ENCODE measurements around the gene SRPRA. TPM values are rescaled to one million over a fixed set of nuclear protein-coding genes. Genes with fewer than 3 reads are reported as not detected.

The SRPRA gene
- polyA plus RNA-seq, 1 donor from 2014 or later = 24.9 TPM

DNA sequence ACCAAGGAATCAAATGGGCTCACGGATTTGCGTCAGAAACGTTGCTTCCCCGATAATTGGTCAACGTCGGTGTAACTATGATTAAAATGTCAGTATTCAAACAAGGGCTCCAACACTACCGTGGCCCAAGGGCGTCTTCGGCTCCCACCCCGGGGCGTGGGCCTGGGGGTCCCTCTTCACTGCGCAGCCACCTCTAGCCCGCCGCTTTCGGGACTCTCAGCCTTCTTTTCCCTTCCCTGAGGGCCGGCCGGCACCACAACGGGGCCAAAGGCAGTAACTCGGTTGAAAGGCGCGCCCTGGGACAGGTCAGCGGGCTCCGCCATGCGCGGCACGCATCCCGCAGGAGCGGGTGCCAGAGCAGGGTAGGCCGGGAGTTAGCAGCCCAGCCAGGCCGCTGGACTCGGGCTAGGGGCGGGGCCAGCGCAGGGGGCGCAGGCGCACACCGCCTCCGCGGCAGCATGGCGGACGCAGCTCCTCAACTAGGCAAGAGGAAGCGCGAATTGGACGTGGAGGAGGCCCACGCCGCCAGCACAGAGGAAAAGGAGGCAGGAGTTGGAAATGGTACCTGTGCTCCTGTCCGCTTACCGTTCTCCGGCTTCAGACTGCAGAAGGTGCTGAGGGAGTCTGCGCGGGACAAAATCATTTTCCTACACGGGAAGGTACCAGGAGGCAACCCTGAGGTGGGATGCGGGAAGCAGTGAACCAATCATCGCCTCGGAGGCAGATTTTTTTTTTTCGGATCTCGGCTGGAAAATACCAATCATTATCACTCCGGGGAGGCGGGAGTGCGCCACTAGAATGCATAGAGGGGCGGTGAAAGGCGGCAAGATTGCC lies 35.1 kb upstream of the SRPRA start, which contains the start of gene DCPS:
DCPS (plus strand) TSS at position 438 of the 834 bp plus-strand sequence; CDS start at position 459, 21 bp downstream.
- Histone ChIP-seq H3K9ac (ENCODE audit: low read length) (peak within 1 kb of the TSS; percentile 87), H3K9me3 (ENCODE audit: low read length) (no peaks in the 10 kb centered on the region), H3K36me3 (ENCODE audit: insufficient read depth, low read length) (no peaks in the 10 kb centered on the region), H3K79me2 (replicated peaks; ENCODE audit: insufficient read depth, low read length) (peaks cover 11% of the 10 kb centered on the region), H3K4me3 (ENCODE audit: low read length) (peak within 1 kb of the TSS; percentile 74), H3K27ac (ENCODE audit: low read length) (peak within 1 kb of the TSS; percentile 95), H3K9me2 (ENCODE audit: insufficient read depth, low read length) (no peaks in the 10 kb centered on the region), H3K27me3 (ENCODE audit: insufficient read depth, low read depth, low read length) (no peaks in the 10 kb centered on the region), H4K20me1 (ENCODE audit: insufficient read depth) (no peaks in the 10 kb centered on the region), H3K4me2 (ENCODE audit: low read length) (peak within 1 kb of the TSS; percentile 75), H3F3A (ENCODE audit: insufficient read depth, low read length, poor library complexity, severe bottlenecking) (no peaks in the 10 kb centered on the region), H2AFZ (ENCODE audit: low read depth, low read length) (peak within 1 kb of the TSS; percentile 95)
- TF ChIP-seq, protein P1, sequence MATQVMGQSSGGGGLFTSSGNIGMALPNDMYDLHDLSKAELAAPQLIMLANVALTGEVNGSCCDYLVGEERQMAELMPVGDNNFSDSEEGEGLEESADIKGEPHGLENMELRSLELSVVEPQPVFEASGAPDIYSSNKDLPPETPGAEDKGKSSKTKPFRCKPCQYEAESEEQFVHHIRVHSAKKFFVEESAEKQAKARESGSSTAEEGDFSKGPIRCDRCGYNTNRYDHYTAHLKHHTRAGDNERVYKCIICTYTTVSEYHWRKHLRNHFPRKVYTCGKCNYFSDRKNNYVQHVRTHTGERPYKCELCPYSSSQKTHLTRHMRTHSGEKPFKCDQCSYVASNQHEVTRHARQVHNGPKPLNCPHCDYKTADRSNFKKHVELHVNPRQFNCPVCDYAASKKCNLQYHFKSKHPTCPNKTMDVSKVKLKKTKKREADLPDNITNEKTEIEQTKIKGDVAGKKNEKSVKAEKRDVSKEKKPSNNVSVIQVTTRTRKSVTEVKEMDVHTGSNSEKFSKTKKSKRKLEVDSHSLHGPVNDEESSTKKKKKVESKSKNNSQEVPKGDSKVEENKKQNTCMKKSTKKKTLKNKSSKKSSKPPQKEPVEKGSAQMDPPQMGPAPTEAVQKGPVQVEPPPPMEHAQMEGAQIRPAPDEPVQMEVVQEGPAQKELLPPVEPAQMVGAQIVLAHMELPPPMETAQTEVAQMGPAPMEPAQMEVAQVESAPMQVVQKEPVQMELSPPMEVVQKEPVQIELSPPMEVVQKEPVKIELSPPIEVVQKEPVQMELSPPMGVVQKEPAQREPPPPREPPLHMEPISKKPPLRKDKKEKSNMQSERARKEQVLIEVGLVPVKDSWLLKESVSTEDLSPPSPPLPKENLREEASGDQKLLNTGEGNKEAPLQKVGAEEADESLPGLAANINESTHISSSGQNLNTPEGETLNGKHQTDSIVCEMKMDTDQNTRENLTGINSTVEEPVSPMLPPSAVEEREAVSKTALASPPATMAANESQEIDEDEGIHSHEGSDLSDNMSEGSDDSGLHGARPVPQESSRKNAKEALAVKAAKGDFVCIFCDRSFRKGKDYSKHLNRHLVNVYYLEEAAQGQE (IDR thresholded peaks at IDR 0.05; ENCODE audit: borderline replicate concordance) = peak; percentile 89
- peak; percentile 18 for TF ChIP-seq EP300 (conservative IDR thresholded peaks at IDR 0.05; ENCODE audit: poor library complexity, severe bottlenecking)
- TF ChIP-seq MXI1 (conservative IDR thresholded peaks at IDR 0.05; ENCODE audit: poor library complexity, severe bottlenecking) = peak; percentile 96
- TF ChIP-seq, protein P2, sequence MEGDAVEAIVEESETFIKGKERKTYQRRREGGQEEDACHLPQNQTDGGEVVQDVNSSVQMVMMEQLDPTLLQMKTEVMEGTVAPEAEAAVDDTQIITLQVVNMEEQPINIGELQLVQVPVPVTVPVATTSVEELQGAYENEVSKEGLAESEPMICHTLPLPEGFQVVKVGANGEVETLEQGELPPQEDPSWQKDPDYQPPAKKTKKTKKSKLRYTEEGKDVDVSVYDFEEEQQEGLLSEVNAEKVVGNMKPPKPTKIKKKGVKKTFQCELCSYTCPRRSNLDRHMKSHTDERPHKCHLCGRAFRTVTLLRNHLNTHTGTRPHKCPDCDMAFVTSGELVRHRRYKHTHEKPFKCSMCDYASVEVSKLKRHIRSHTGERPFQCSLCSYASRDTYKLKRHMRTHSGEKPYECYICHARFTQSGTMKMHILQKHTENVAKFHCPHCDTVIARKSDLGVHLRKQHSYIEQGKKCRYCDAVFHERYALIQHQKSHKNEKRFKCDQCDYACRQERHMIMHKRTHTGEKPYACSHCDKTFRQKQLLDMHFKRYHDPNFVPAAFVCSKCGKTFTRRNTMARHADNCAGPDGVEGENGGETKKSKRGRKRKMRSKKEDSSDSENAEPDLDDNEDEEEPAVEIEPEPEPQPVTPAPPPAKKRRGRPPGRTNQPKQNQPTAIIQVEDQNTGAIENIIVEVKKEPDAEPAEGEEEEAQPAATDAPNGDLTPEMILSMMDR (IDR thresholded peaks at IDR 0.05; ENCODE audit: poor library complexity, severe bottlenecking) = no peak
- TF ChIP-seq EZH2 (IDR thresholded peaks at IDR 0.05; ENCODE audit: borderline replicate concordance, insufficient read depth, low read length, poor library complexity, severe bottlenecking) = no peak
- TF ChIP-seq RAD21 (conservative IDR thresholded peaks at IDR 0.05) = peak; percentile 47
- peak; percentile 18 for TF ChIP-seq SMC3 (conservative IDR thresholded peaks at IDR 0.05; ENCODE audit: poor library complexity)
- peak; percentile 82 for TF ChIP-seq POLR2AphosphoS5 (IDR thresholded peaks at IDR 0.05)
- peak; percentile 91 for TF ChIP-seq TAF1 (IDR thresholded peaks at IDR 0.05; ENCODE audit: low read depth)

DNA sequence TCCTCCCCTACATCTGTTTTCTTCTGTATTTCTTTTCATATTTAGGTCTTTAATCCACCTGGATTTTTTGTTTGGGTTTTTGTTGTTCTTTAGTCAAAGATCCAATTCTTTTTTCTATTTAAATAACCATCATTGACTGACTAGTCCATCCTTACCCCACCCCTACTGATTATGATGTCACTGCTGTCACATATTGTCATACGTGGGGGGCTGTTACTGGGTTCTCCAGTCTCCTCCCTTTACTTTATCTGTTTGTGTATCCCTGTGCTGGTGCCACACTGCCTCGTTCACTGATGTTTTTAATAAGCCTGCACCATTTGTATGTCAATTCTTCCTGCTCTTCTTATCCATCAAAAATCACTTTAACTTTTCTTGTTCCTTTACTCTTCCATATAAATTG lies 28.3 kb upstream of the SRPRA start:
- Histone ChIP-seq H3K9me3 (ENCODE audit: low read length) (no peaks in the 10 kb centered on the region), H3K27ac (ENCODE audit: low read length) (no peak overlapping the region)
- TF ChIP-seq EP300 (conservative IDR thresholded peaks at IDR 0.05; ENCODE audit: poor library complexity, severe bottlenecking) (no peak), TAF1 (IDR thresholded peaks at IDR 0.05; ENCODE audit: low read depth) (no peak), POLR2AphosphoS5 (IDR thresholded peaks at IDR 0.05) (no peak), EZH2 (IDR thresholded peaks at IDR 0.05; ENCODE audit: borderline replicate concordance, insufficient read depth, low read length, poor library complexity, severe bottlenecking) (no peak), MXI1 (conservative IDR thresholded peaks at IDR 0.05; ENCODE audit: poor library complexity, severe bottlenecking) (no peak), RAD21 (conservative IDR thresholded peaks at IDR 0.05) (no peak)
- TF ChIP-seq, protein P2 (IDR thresholded peaks at IDR 0.05; ENCODE audit: poor library complexity, severe bottlenecking) = no peak
- TF ChIP-seq, protein P1 (IDR thresholded peaks at IDR 0.05; ENCODE audit: borderline replicate concordance) = no peak

More for the DNA sequence above, 28.3 kb upstream of the SRPRA start:
- no peak overlapping the region for H3K4me3 ChIP-seq (ENCODE audit: low read length)
- H3F3A ChIP-seq (ENCODE audit: insufficient read depth, low read length, poor library complexity, severe bottlenecking) = no peaks in the 10 kb centered on the region
- H3K27me3 ChIP-seq (ENCODE audit: insufficient read depth, low read depth, low read length) = no peaks in the 10 kb centered on the region
- H3K79me2 ChIP-seq (replicated peaks; ENCODE audit: insufficient read depth, low read length) = no peaks in the 10 kb centered on the region
- H4K20me1 ChIP-seq (ENCODE audit: insufficient read depth) = no peaks in the 10 kb centered on the region
- H3K9me2 ChIP-seq (ENCODE audit: insufficient read depth, low read length) = no peaks in the 10 kb centered on the region
- H2AFZ ChIP-seq (ENCODE audit: low read depth, low read length) = no peak overlapping the region
- no peak overlapping the region for H3K4me2 ChIP-seq (ENCODE audit: low read length)
- no peaks in the 10 kb centered on the region for H3K36me3 ChIP-seq (ENCODE audit: insufficient read depth, low read length)
- no peak overlapping the region for H3K9ac ChIP-seq (ENCODE audit: low read length)
